GM12878 (cell line): ENCODE measurements around the gene TXNDC17. TPM values are rescaled to one million over a fixed set of nuclear protein-coding genes. Genes with fewer than 3 reads are reported as not detected.
A peak's percentile ranks its signal among the peaks of the same experiment; 100 is the strongest.

ENCODE experiments used
- ASH2L ChIP-seq: fragments of 300-600, 200-600 bp; sonication (generic); IDR thresholded peaks from 2 replicates; pipeline ENCODE4 v1.6.1; 2017; ENCODE audit warnings: low read depth, mild to moderate bottlenecking, borderline replicate concordance
- ATF3 ChIP-seq: IDR thresholded peaks from 2 replicates; pipeline ENCODE4 v1.6.1; 2011; ENCODE audit warnings: low read depth, mild to moderate bottlenecking, low read length, moderate library complexity, borderline replicate concordance; ENCODE audit errors: extremely low read depth
- BACH1 ChIP-seq: fragments of 450-650 bp; IDR thresholded peaks from 2 replicates; pipeline ENCODE4 v1.6.1; 2017; ENCODE audit warnings: mild to moderate bottlenecking, borderline replicate concordance
- BMI1 ChIP-seq: fragments of 450-650 bp; IDR thresholded peaks from 2 replicates; pipeline ENCODE4 v1.6.1; 2016; ENCODE audit warnings: mild to moderate bottlenecking, moderate library complexity, borderline replicate concordance
- CBX5 ChIP-seq: sonication (generic); IDR thresholded peaks from 2 replicates; pipeline ENCODE4 v1.6.1; 2016; ENCODE audit warnings: low read depth, moderate library complexity, mild to moderate bottlenecking, inconsistent platforms
- CREB1 ChIP-seq: IDR thresholded peaks from 2 replicates; pipeline ENCODE4 v1.6.1; 2012; ENCODE audit warnings: low read depth, mild to moderate bottlenecking, inconsistent platforms
- E4F1 ChIP-seq: fragments of 450-650 bp; IDR thresholded peaks from 2 replicates; pipeline ENCODE4 v1.6.1; 2018; ENCODE audit warnings: borderline replicate concordance, mild to moderate bottlenecking; ENCODE audit not compliant: partially characterized antibody
- EGR1 ChIP-seq, 2 experiments: IDR thresholded peaks; 1 replicate in 1 of 2; 2 replicates in 1 of 2; pipeline ENCODE4 v1.6.1; 2011 to 2012; ENCODE audit warnings: low read depth in 2 of 2, low read length in 2 of 2, borderline replicate concordance in 1 of 2, mild to moderate bottlenecking in 1 of 2, moderate library complexity in 1 of 2
- ETV6 ChIP-seq, 2 experiments: fragments of 450-650 bp in 1 of 2; IDR thresholded peaks in 1 of 2; conservative IDR thresholded peaks in 1 of 2; 2 replicates each; pipeline ENCODE4 v1.6.1; 2014; ENCODE audit warnings: antibody characterized with exemption in 1 of 2, borderline replicate concordance in 1 of 2, low read depth in 1 of 2, mild to moderate bottlenecking in 1 of 2, moderate library complexity in 1 of 2
- GATAD2B ChIP-seq: fragments of 450-650 bp; conservative IDR thresholded peaks from 2 replicates; pipeline ENCODE4 v1.6.1; 2017; ENCODE audit warnings: low read depth, mild to moderate bottlenecking, moderate library complexity
- HDAC6 ChIP-seq: fragments of 200-600 bp; sonication (generic); IDR thresholded peaks from one replicate; pipeline ENCODE4 v1.8.0; 2017; ENCODE audit warnings: antibody characterized with exemption; ENCODE audit not compliant: unreplicated experiment
- POLR2A ChIP-seq: IDR thresholded peaks from 2 replicates; pipeline ENCODE4 v1.6.1; 2011; ENCODE audit warnings: low read depth, mild to moderate bottlenecking, low read length
- RAD51 ChIP-seq: fragments of 450-650 bp; IDR thresholded peaks from 2 replicates; pipeline ENCODE4 v1.6.1; 2016; ENCODE audit warnings: moderate library complexity, mild to moderate bottlenecking, inconsistent platforms
- RELA ChIP-seq: fragments of 450-650 bp; IDR thresholded peaks from 2 replicates; pipeline ENCODE4 v1.8.0; 2014; ENCODE audit warnings: borderline replicate concordance; ENCODE audit not compliant: partially characterized antibody
- SMAD5 ChIP-seq: IDR thresholded peaks from 2 replicates; pipeline ENCODE4 v1.6.1; 2016; ENCODE audit warnings: antibody characterized with exemption, low read depth
- SMC3 ChIP-seq: IDR thresholded peaks from 2 replicates; pipeline ENCODE4 v1.6.1; 2011; ENCODE audit warnings: low read length, improper control_type of control experiment, borderline replicate concordance
- TCF3 ChIP-seq: IDR thresholded peaks from 2 replicates; pipeline ENCODE4 v1.6.1; 2012; ENCODE audit warnings: low read depth, mild to moderate bottlenecking, low read length, borderline replicate concordance; ENCODE audit not compliant: insufficient read depth
- USF1 ChIP-seq: IDR thresholded peaks from 2 replicates; pipeline ENCODE4 v1.6.1; 2011; ENCODE audit warnings: borderline replicate concordance, low read depth, mild to moderate bottlenecking, moderate library complexity, mixed read lengths, low read length; ENCODE audit not compliant: insufficient read depth; ENCODE audit errors: extremely low read length
- ZBTB40 ChIP-seq: fragments of 450-650 bp; IDR thresholded peaks from 2 replicates; pipeline ENCODE4 v1.6.1; 2016; ENCODE audit warnings: mild to moderate bottlenecking, moderate library complexity, borderline replicate concordance
- polyA plus RNA-seq, 11 experiments: library from polyadenylated mRNA; depleted of rRNA in 4 of 11; unstranded in 6 of 11; stranded (reverse) in 5 of 11; fragments of >200 nt; fragmentation: Nextera tagmentation in 4 of 11; fragmentation: Illumina TruSeq in 1 of 11; extraction: Ambion mirVana in 4 of 11; extraction: Trizol in 1 of 11; gene quantifications; 1 replicate in 1 of 11; 2 replicates in 10 of 11; pipeline versions ENCODE4 v1.2.1 to v1.2.3, GENCODE V29; 2011 to 2016; ENCODE audit warnings: inconsistent platforms in 2 of 11, missing spikeins in 2 of 11, low read depth in 1 of 11
- total RNA-seq, 4 experiments: library from RNA; depleted of rRNA in 3 of 4; stranded (reverse); fragments of >200 nt in 3 of 4; fragmentation: Illumina TruSeq in 1 of 4; extraction: Trizol in 1 of 4; gene quantifications; 2 replicates each; pipeline versions ENCODE4 v1.2.1 to v1.2.3, GENCODE V29; 2013 to 2021
- TF ChIP-seq, protein P1 (sequence below): fragments of 450-650 bp; IDR thresholded peaks from 2 replicates; pipeline ENCODE4 v1.6.1; 2016; ENCODE audit warnings: mild to moderate bottlenecking

Gene TXNDC17
- total and polyA plus RNA-seq, 10 of the 15 experiments (the other 5 are each of a cell fraction or from before 2014, with no cell fraction given): 124 to 957 (median 216) TPM

- no peak for TF ChIP-seq USF1
- TF ChIP-seq CBX5: no peak
- no peak for TF ChIP-seq RELA
- TF ChIP-seq EGR1 (IDR thresholded peaks at IDR 0.05; ENCODE audit: borderline replicate concordance in 1 of 2, low read depth in 2 of 2, low read length in 2 of 2): no peak; a peak in 1 of 3 replicates
- TF ChIP-seq SMC3: no peak
- no peak for TF ChIP-seq ATF3
- TF ChIP-seq HDAC6: no peak
- peak; percentile 76 for TF ChIP-seq POLR2A
- TF ChIP-seq ETV6 (conservative IDR thresholded peaks at IDR 0.05 in 1 of 2, IDR thresholded peaks at IDR 0.05 in 1 of 2; ENCODE audit: borderline replicate concordance in 1 of 2, low read depth in 1 of 2): no peak
- TF ChIP-seq TCF3: no peak
- TF ChIP-seq RAD51: no peak
- no peak for TF ChIP-seq ASH2L
- peak; percentile 90 for TF ChIP-seq ZBTB40
- peak; percentile 20; the same call in 1 of the 2 replicates for TF ChIP-seq BACH1
- TF ChIP-seq SMAD5: no peak
- TF ChIP-seq BMI1: peak; percentile 84; the same call in 1 of the 2 replicates
- 0 out of 2 replicates have a peak, but pooled peaks have one; percentile 64 for TF ChIP-seq GATAD2B
- peak; percentile 34; the same call in 1 of the 2 replicates for TF ChIP-seq CREB1
- no peak for TF ChIP-seq E4F1
- TF ChIP-seq, protein P1, sequence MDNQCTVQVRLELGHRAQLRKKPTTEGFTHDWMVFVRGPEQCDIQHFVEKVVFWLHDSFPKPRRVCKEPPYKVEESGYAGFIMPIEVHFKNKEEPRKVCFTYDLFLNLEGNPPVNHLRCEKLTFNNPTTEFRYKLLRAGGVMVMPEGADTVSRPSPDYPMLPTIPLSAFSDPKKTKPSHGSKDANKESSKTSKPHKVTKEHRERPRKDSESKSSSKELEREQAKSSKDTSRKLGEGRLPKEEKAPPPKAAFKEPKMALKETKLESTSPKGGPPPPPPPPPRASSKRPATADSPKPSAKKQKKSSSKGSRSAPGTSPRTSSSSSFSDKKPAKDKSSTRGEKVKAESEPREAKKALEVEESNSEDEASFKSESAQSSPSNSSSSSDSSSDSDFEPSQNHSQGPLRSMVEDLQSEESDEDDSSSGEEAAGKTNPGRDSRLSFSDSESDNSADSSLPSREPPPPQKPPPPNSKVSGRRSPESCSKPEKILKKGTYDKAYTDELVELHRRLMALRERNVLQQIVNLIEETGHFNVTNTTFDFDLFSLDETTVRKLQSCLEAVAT: 0 out of 2 replicates have a peak, but pooled peaks have one; percentile 53
Measured at GRCh38 chr17:6651354-6651918, 10.6 kb downstream of the TXNDC17 start, which contains the start of the genes C17orf100 and MED31 (continued).
